ENCODE results near the gene MRPL14.

Gene MRPL14

GRCh38 chr6:44157152-44157521 is 29.9 kb upstream of the MRPL14 start:
- Histone ChIP-seq H2AFZ (ENCODE audit: low read length) (no peak overlapping the region), H3K9me2 (replicated peaks; ENCODE audit: insufficient read depth, low read length) (no peaks in the 10 kb centered on the region), H3K4me2 (ENCODE audit: low read depth, low read length) (no peak overlapping the region), H3K27me3 (replicated peaks; ENCODE audit: insufficient read depth, low read length) (no peaks in the 10 kb centered on the region), H3K4me3 (ENCODE audit: low read length) (no peak overlapping the region), H3K36me3 (replicated peaks; ENCODE audit: insufficient read depth, low read length) (no peaks in the 10 kb centered on the region), H3K27ac (ENCODE audit: low read length) (no peak overlapping the region), H3K9ac (ENCODE audit: low read length) (no peak overlapping the region), H3K4me1 (ENCODE audit: low read length) (0 out of 2 replicates have a peak, but pooled peaks cover 5% of the 10 kb centered on the region), H3K79me2 (ENCODE audit: low read length) (no peaks in the 10 kb centered on the region), H3K9me3 (replicated peaks; ENCODE audit: insufficient read depth, low read length) (no peaks in the 10 kb centered on the region), H4K20me1 (ENCODE audit: insufficient read depth, low read length) (no peaks in the 10 kb centered on the region), H3F3A (ENCODE audit: insufficient read depth, low read length) (no peaks in the 10 kb centered on the region)
- TF ChIP-seq CTCF (IDR thresholded peaks at IDR 0.05; ENCODE audit: low read length) (no peak), EZH2 (optimal IDR thresholded peaks at IDR 0.05; ENCODE audit: low read depth, low read length) (no peak), EZH2phosphoT487 (IDR thresholded peaks at IDR 0.05; ENCODE audit: low read length) (no peak)
- DNase-seq, result no peak

- Histone ChIP-seq H3K9me3 (replicated peaks; ENCODE audit: insufficient read depth, low read length) (no peaks in the 10 kb centered on the region), H3F3A (ENCODE audit: insufficient read depth, low read length) (no peaks in the 10 kb centered on the region), H3K4me2 (ENCODE audit: low read depth, low read length) (no peak overlapping the region), H3K36me3 (replicated peaks; ENCODE audit: insufficient read depth, low read length) (no peaks in the 10 kb centered on the region), H3K4me1 (ENCODE audit: low read length) (0 out of 2 replicates have a peak, but pooled peaks cover 5% of the 10 kb centered on the region), H4K20me1 (ENCODE audit: insufficient read depth, low read length) (no peaks in the 10 kb centered on the region), H3K9me2 (replicated peaks; ENCODE audit: insufficient read depth, low read length) (no peaks in the 10 kb centered on the region), H3K27me3 (replicated peaks; ENCODE audit: insufficient read depth, low read length) (no peaks in the 10 kb centered on the region), H3K27ac (ENCODE audit: low read length) (no peak overlapping the region), H3K9ac (ENCODE audit: low read length) (no peak overlapping the region), H2AFZ (ENCODE audit: low read length) (no peak overlapping the region), H3K79me2 (ENCODE audit: low read length) (no peaks in the 10 kb centered on the region), H3K4me3 (ENCODE audit: low read length) (no peak overlapping the region)
- no peak for DNase-seq
- TF ChIP-seq EZH2 (optimal IDR thresholded peaks at IDR 0.05; ENCODE audit: low read depth, low read length) (no peak), CTCF (IDR thresholded peaks at IDR 0.05; ENCODE audit: low read length) (no peak), EZH2phosphoT487 (IDR thresholded peaks at IDR 0.05; ENCODE audit: low read length) (no peak)
Observed at GRCh38 chr6:44156494-44157151, 29.4 kb upstream of the MRPL14 start.

- no peaks in the 10 kb centered on the region for H3K79me2 ChIP-seq (ENCODE audit: low read length)
- no peak overlapping the region for H3K4me2 ChIP-seq (ENCODE audit: low read depth, low read length)
Observed at GRCh38 chr6:44154067-44154466, 26.8 kb upstream of the MRPL14 start.

More at GRCh38 chr6:44154067-44154466, 26.8 kb upstream of the MRPL14 start:
- no peaks in the 10 kb centered on the region for H3F3A ChIP-seq (ENCODE audit: insufficient read depth, low read length)
- no peak overlapping the region for H3K9ac ChIP-seq (ENCODE audit: low read length)
- H3K27me3 ChIP-seq (replicated peaks; ENCODE audit: insufficient read depth, low read length), result no peaks in the 10 kb centered on the region
- no peak for TF ChIP-seq EZH2 (optimal IDR thresholded peaks at IDR 0.05; ENCODE audit: low read depth, low read length)
- TF ChIP-seq CTCF (IDR thresholded peaks at IDR 0.05; ENCODE audit: low read length), result no peak
- no peak for TF ChIP-seq EZH2phosphoT487 (IDR thresholded peaks at IDR 0.05; ENCODE audit: low read length)
- H3K4me3 ChIP-seq (ENCODE audit: low read length), result no peak overlapping the region
- H4K20me1 ChIP-seq (ENCODE audit: insufficient read depth, low read length), result no peaks in the 10 kb centered on the region
- H3K36me3 ChIP-seq (replicated peaks; ENCODE audit: insufficient read depth, low read length), result no peaks in the 10 kb centered on the region
- no peak overlapping the region for H2AFZ ChIP-seq (ENCODE audit: low read length)
- no peaks in the 10 kb centered on the region for H3K4me1 ChIP-seq (ENCODE audit: low read length)
- no peak for DNase-seq
- no peaks in the 10 kb centered on the region for H3K9me3 ChIP-seq (replicated peaks; ENCODE audit: insufficient read depth, low read length)
- H3K9me2 ChIP-seq (replicated peaks; ENCODE audit: insufficient read depth, low read length), result no peaks in the 10 kb centered on the region
- H3K27ac ChIP-seq (ENCODE audit: low read length), result no peak overlapping the region

Measured in MM.1S (cell line).